Measurements from ENCODE around the gene SURF6.
"Not testable (repeated sequence)": the region's sequence is repeated elsewhere in the genome, so short reads cannot be mapped to it uniquely, and the experiment has no call there.

The SURF6 gene

GRCh38 chr9:133323991-133324703 lies 11.8 kb downstream of the SURF6 start:
- DNase-seq (ENCODE audit: low spot score) = no peak

GRCh38 chr9:133323211-133323610 lies 12.8 kb downstream of the SURF6 start:
- no peak for DNase-seq (ENCODE audit: low spot score)

GRCh38 chr9:133322701-133323100 lies 13.3 kb downstream of the SURF6 start:
- DNase-seq (ENCODE audit: low spot score) = no peak

- DNase-seq (ENCODE audit: low spot score) = no peak
Measured at GRCh38 chr9:133321411-133321935, 14.5 kb downstream of the SURF6 start.

- DNase-seq (ENCODE audit: low spot score) = no peak
Measured at GRCh38 chr9:133320421-133320881, 15.5 kb downstream of the SURF6 start.

- not testable (repeated sequence) for DNase-seq (ENCODE audit: low spot score)
Measured at GRCh38 chr9:133317551-133317950, 18.4 kb downstream of the SURF6 start.

GRCh38 chr9:133315997-133316396 lies 20.0 kb downstream of the SURF6 start:
- DNase-seq (ENCODE audit: low spot score) = no peak

GRCh38 chr9:133309608-133310007 lies 26.4 kb downstream of the SURF6 start:
- DNase-seq (ENCODE audit: low spot score) = no peak

- DNase-seq (ENCODE audit: low spot score) = no peak
Measured at GRCh38 chr9:133307301-133307700, 28.7 kb downstream of the SURF6 start.

- DNase-seq (ENCODE audit: low spot score) = no peak
Measured at GRCh38 chr9:133306242-133307204, 29.5 kb downstream of the SURF6 start.

GRCh38 chr9:133305731-133306130 lies 30.3 kb downstream of the SURF6 start:
- no peak for DNase-seq (ENCODE audit: low spot score)

GRCh38 chr9:133304477-133305377 lies 31.3 kb downstream of the SURF6 start:
- no peak for DNase-seq (ENCODE audit: low spot score)

- DNase-seq (ENCODE audit: low spot score) = no peak
Measured at GRCh38 chr9:133304158-133304470, 31.9 kb downstream of the SURF6 start.

GRCh38 chr9:133303266-133304157 lies 32.5 kb downstream of the SURF6 start:
- DNase-seq (ENCODE audit: low spot score) = no peak

GRCh38 chr9:133301253-133302230 lies 34.4 kb downstream of the SURF6 start:
- no peak for DNase-seq (ENCODE audit: low spot score)

- DNase-seq (ENCODE audit: low spot score) = not testable (repeated sequence)
Measured at GRCh38 chr9:133299996-133300395, 36.0 kb downstream of the SURF6 start.

- DNase-seq (ENCODE audit: low spot score) = no peak
Measured at GRCh38 chr9:133294257-133294656, 41.7 kb downstream of the SURF6 start.

- no peak for DNase-seq (ENCODE audit: low spot score)
Measured at GRCh38 chr9:133290751-133291302, 45.2 kb downstream of the SURF6 start.

GRCh38 chr9:133286523-133286922 lies 49.5 kb downstream of the SURF6 start:
- no peak for DNase-seq (ENCODE audit: low spot score)

All from activated CD4-positive, alpha-beta T cell treated with anti-CD3 and anti-CD28 coated beads, Interleukin-2, Interleukin-4, amounts not matched to agents 100 ng/mL and 50 ng/mL, durations not matched to agents 16 hours and 8 hours (primary cell).